ES-I3 (cell line): ENCODE data around the gene TXNRD3.

Source experiments
- H3K36me3 ChIP-seq: 2 replicates; pipeline ENCODE4 v1.6.1; 2013; ENCODE audit warnings: mild to moderate bottlenecking, low read length, control low read depth, moderate library complexity; ENCODE audit not compliant: insufficient read depth
- H3K4me1 ChIP-seq: 2 replicates; pipeline ENCODE4 v1.6.1; 2013; ENCODE audit warnings: mild to moderate bottlenecking, control low read depth, low read length; ENCODE audit not compliant: insufficient read depth
- H3K9ac ChIP-seq: 2 replicates; pipeline ENCODE4 v1.6.1; 2013; ENCODE audit warnings: low read depth, mild to moderate bottlenecking, low read length, moderate library complexity
- H3K9me3 ChIP-seq: 2 replicates; pipeline ENCODE4 v1.6.1; 2013; ENCODE audit warnings: mild to moderate bottlenecking, low read length, moderate library complexity; ENCODE audit not compliant: control insufficient read depth, insufficient read depth

Gene TXNRD3

DNA sequence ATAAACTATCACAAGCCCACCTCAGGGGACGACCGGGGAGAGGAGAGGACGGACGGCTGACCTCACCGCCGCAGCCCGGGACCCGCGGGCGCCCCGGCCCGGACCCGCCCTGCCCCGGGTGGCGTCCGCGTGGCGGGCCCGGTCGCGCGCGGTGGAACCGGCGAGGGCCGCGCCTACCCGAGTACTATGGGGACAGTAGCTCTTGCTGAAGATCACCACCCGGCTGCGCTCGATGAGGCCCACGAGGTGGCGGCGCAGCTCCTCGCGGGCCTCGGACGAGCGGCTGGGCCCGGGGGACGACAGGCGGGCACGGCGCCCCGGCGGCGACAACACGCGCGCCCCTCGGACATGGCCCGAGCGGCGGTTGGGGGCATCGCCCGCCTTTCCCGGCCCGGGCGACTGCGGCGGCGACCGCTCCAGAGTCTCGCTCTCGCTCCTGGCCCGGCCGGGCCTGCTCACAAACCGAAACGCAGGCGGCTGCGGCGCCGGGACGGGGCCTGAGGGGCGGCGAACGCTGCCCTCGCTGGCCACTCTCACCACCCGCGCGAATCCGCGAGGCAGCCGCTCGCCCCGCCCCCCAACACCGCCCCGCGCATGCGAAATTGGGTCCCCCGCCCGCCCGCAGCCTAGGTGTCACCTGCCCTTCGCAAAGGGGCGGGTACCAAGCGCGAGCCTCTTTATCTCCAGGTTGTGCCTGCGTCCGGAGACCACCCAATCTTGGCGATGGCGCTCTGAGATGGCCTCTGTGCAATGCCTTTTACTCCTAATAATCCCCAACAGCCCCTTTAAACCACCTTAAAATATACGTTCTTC is at the start of gene TXNRD3:
TSS of gene TXNRD3 (minus strand) at position 554 of the 813 bp plus-strand sequence.
- Histone ChIP-seq H3K36me3 (no peaks in the 10 kb centered on the region), H3K4me1 (no peaks in the 10 kb centered on the region), H3K9ac (peak within 1 kb of the TSS; percentile 78)

DNA sequence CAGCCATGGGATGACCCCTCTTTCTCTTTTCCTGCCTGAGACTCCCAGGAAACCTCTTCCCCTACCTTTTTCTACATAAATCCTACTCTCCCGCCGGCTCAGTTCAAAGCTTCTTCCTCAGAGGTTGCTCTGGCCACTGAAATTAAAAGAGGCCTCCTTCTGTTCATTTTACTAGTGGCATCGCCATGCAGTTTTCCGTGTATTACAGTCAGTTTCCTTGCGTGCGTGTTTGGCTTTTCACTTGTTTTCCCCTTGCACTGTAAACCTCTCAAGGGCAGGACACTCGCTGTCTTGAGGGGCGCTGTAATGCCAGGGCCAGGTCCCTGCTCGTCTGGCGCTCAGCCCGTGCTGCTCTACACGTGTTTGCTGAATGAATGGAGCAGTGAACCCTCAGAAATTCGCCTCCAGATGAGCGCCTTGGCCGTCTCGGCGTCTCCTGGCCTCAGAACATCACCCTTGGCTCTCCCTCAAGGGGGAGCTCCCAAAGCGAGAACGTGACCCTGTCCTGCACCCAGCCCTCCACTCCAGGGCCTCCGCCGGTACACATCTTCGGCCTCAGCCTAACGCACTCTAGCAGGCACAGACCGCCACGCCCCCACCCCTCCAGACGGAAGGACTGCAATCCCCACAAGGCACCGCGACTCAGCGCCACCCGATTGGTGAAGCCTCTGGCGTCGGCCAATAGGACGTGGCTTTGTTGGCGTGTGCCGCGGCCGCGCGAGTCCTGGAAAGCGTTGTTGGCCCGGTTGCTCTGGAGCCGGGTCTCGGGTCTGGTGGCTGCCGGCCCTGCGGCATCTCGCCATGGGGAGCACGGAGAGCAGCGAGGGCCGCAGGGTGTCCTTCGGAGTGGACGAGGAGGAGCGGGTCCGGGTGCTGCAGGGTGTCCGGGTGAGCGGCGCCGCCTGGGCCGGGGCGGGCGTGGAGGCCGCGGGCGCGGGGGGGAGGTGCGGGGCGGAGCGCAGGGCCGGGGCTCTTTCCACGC is 48.9 kb upstream of the TXNRD3 start, which contains the start of gene CHCHD6:
TSS of gene CHCHD6 (plus strand) at position 729 of the 982 bp plus-strand sequence. CDS start at position 802, 73 bp downstream.
- Histone ChIP-seq H3K9ac (peak within 1 kb of the TSS; percentile 65), H3K4me1 (peaks cover 6% of the 10 kb centered on the region; the same call in 1 of the 2 replicates), H3K36me3 (no peaks in the 10 kb centered on the region), H3K9me3 (no peaks in the 10 kb centered on the region)

More for the DNA sequence above, at the start of gene TXNRD3:
- no peaks in the 10 kb centered on the region for H3K9me3 ChIP-seq

GRCh38 chr3:126699011-126699410 is 44.1 kb upstream of the TXNRD3 start:
- H3K4me1 ChIP-seq: peaks cover 6% of the 10 kb centered on the region; the same call in 1 of the 2 replicates
- no peaks in the 10 kb centered on the region for H3K36me3 ChIP-seq
- H3K9me3 ChIP-seq: no peaks in the 10 kb centered on the region
- H3K9ac ChIP-seq: no peak overlapping the region

GRCh38 chr3:126696701-126697267 is 41.9 kb upstream of the TXNRD3 start:
- no peaks in the 10 kb centered on the region for H3K36me3 ChIP-seq
- H3K9me3 ChIP-seq: no peaks in the 10 kb centered on the region
- no peak overlapping the region for H3K9ac ChIP-seq
- no peaks in the 10 kb centered on the region for H3K4me1 ChIP-seq

GRCh38 chr3:126693921-126694320 is 39.0 kb upstream of the TXNRD3 start:
- Histone ChIP-seq H3K9me3 (no peaks in the 10 kb centered on the region), H3K36me3 (no peaks in the 10 kb centered on the region), H3K4me1 (no peaks in the 10 kb centered on the region), H3K9ac (no peak overlapping the region)

DNA sequence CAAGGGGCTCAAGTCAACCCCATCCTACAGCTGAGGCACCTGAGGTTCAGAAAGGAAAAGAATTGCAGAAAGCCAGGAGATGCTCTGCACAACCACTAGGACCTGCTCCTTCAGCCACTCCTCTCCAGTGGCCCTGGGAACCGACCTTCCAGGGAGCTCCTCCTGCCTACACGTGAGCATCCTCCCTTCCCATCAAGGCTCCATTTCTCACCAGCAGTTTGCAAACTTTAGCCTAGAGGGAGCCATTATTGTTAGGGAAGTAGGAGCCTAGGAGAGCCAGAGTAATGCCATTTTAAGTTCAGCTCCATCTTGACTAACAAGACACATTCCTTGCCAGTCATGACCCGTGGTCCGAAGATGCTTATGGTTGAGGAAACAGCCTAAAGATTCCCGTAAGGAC is 37.9 kb upstream of the TXNRD3 start:
- H3K9me3 ChIP-seq: no peaks in the 10 kb centered on the region
- no peaks in the 10 kb centered on the region for H3K36me3 ChIP-seq
- no peaks in the 10 kb centered on the region for H3K4me1 ChIP-seq
- no peak overlapping the region for H3K9ac ChIP-seq

DNA sequence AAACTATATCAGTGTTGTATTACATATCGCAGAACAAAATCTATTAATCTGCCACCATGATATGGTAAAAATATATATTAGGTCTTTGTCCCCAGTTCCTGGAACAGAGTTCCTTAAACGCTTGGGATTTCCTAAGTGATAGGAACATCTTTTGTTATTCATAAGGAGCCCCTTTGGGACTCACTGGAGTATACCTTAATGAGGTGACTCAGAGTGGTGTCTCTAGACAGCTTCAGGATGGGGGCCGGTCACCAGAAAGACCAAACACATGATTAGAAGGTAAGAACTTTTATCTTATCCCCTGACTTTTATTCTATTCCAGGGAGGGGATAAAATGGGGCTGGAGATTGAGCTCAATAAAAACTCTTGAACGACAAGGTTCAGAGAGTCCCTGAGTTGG is 36.8 kb upstream of the TXNRD3 start:
- no peaks in the 10 kb centered on the region for H3K36me3 ChIP-seq
- H3K9ac ChIP-seq: no peak overlapping the region
- H3K9me3 ChIP-seq: no peaks in the 10 kb centered on the region
- H3K4me1 ChIP-seq: no peaks in the 10 kb centered on the region

DNA sequence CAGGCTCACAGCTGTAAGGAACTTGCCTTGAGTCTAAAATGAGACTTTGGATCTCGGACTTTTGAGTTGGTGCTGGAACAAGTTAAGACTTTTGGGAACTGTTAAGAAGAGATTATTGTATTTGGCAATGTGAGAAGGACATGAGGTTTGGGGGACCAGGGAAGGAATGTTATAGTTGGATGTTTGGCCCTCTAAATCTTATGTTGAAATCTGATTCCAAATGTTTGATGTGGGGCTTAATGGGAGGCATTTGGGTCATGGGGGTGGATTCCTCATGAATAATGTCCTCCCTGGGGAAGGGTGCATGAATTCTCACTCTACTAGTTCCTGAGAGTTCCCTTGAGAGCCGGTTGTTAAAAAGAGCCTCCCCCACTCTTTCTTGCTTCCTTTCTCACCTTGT is 30.6 kb upstream of the TXNRD3 start:
- Histone ChIP-seq H3K36me3 (no peaks in the 10 kb centered on the region), H3K4me1 (peaks cover 7% of the 10 kb centered on the region), H3K9me3 (no peaks in the 10 kb centered on the region)

GRCh38 chr3:126685021-126685420 is 30.1 kb upstream of the TXNRD3 start:
- peaks cover 7% of the 10 kb centered on the region for H3K4me1 ChIP-seq
- H3K36me3 ChIP-seq: no peaks in the 10 kb centered on the region
- H3K9ac ChIP-seq: no peak overlapping the region
- no peaks in the 10 kb centered on the region for H3K9me3 ChIP-seq

More for the DNA sequence above, 30.6 kb upstream of the TXNRD3 start:
- H3K9ac ChIP-seq: no peak overlapping the region

DNA sequence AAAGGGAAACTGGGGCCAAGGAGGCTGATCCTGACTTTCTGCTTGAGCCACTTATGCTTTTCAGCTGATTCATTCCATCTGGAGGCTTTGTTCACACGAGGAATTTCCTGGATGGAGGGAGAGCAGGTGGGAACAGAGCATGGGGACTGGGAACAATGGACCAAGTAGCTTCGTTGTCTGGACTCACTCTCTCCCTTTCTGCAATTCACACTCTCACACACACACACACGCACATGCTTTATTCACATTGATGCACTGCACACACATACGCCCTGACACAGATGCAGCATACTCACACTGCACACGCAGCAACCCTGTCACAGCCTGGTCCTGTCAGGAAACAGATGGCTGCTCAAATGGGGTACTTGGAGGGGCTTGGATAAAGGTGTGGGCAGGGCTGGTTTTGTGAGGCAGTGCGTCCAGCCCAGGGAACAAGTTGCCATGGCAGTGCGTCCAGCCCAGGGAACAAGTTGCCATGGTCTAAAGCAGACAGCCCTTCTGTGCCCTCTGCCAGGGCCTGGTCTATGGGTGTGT is 29.4 kb upstream of the TXNRD3 start:
- H3K9ac ChIP-seq: no peak overlapping the region
- H3K9me3 ChIP-seq: no peaks in the 10 kb centered on the region
- H3K36me3 ChIP-seq: no peaks in the 10 kb centered on the region
- peaks cover 7% of the 10 kb centered on the region for H3K4me1 ChIP-seq

DNA sequence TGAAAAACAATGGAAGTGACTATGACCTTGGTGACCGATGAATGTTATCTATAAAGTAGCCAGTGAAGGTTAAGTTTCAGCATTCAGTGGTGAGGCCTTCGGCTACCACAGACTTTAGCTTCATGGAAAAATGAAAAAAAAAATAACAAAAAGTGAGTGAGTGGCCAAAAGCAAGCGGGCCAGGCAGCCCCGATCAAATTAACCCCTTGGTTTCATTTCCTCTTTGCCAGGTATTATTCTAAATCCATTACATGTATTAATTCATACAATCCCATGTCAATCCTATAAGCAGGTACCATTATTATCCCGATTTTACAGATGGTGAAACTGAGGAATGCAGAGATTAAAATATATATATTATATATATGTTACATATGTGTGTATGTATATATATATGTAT is 28.1 kb upstream of the TXNRD3 start:
- Histone ChIP-seq H3K9ac (no peak overlapping the region), H3K36me3 (no peaks in the 10 kb centered on the region), H3K9me3 (no peaks in the 10 kb centered on the region), H3K4me1 (peaks cover 7% of the 10 kb centered on the region)

- Histone ChIP-seq H3K36me3 (no peaks in the 10 kb centered on the region), H3K9me3 (no peaks in the 10 kb centered on the region), H3K4me1 (peaks cover 7% of the 10 kb centered on the region), H3K9ac (no peak overlapping the region)
These were observed 27.1 kb upstream of the TXNRD3 start for GRCh38 chr3:126682009-126682408.

GRCh38 chr3:126680667-126681055 is 25.7 kb upstream of the TXNRD3 start:
- H3K9ac ChIP-seq: no peak overlapping the region
- H3K36me3 ChIP-seq: no peaks in the 10 kb centered on the region
- no peaks in the 10 kb centered on the region for H3K9me3 ChIP-seq
- peaks cover 7% of the 10 kb centered on the region for H3K4me1 ChIP-seq
